GM12878 (cell line): ENCODE results near the gene SLC2A14. TPM values are rescaled to one million over a fixed set of nuclear protein-coding genes. Genes with fewer than 3 reads are reported as not detected.
"Not testable (repeated sequence)": the region's sequence is repeated elsewhere in the genome, so short reads cannot be mapped to it uniquely, and the experiment has no call there.

Experiments
- ATAC-seq: fragments of 200-7000 bp; cut with Tn5 transposase; 3 replicates; pipeline ENCODE4 v1.9.1; 2020; ENCODE audit warnings: mild to moderate bottlenecking, moderate library complexity
- BruUV-seq: library from RNA; stranded (reverse); fragments of 400-500 nt; replicated peaks from 2 replicates; lab custom pipeline; 2021; lab: Mats Ljungman, UMichigan
- CTCF ChIA-PET: fragments of 300-600 bp; sonication (Branson Sonifier 250); formaldehyde crosslinking; extraction: SDS; loops from one replicate; lab custom pipeline; 2021; ENCODE audit warnings: inconsistent platforms; lab: Yijun Ruan, JAX
- POLR2A ChIA-PET: fragments of 350-600 bp; formaldehyde crosslinking; extraction: SDS; loops from one replicate; lab custom pipeline; 2021; ENCODE audit warnings: inconsistent platforms; lab: Charles Lee
- RAD21 ChIA-PET: fragments of 300-600 bp; sonication (Branson Sonifier 250); formaldehyde crosslinking; loops from one replicate; lab custom pipeline; 2023; ENCODE audit warnings: antibody characterized with exemption; ENCODE audit not compliant: unreplicated experiment; lab: Charles Lee
- SMC1A ChIA-PET: fragments of 300-600 bp; sonication (Branson Sonifier 250); formaldehyde crosslinking; loops from one replicate; lab custom pipeline; 2023; ENCODE audit not compliant: unreplicated experiment, uncharacterized antibody; lab: Charles Lee
- DNase-seq: peaks from one replicate; pipeline ENCODE4 v3.0.0-alpha.2; 2011; ENCODE audit warnings: low read depth, low spot score
- FAIRE-seq: peaks from 3 replicates; lab custom pipeline; 2011; peaks lifted over from hg19 to GRCh38; lab: Jason Lieb, UNC
- H2AFZ ChIP-seq: 2 replicates; pipeline ENCODE4 v1.6.0; 2011; ENCODE audit warnings: low read depth, low read length, control low read depth; ENCODE audit not compliant: control insufficient read depth
- H3K27ac ChIP-seq: 2 replicates; pipeline ENCODE4 v1.5.1; 2011; ENCODE audit warnings: control low read depth; ENCODE audit not compliant: control insufficient read depth, insufficient read depth
- H3K27me3 ChIP-seq, 2 experiments: replicated peaks in 1 of 2; 2 replicates each; pipeline versions ENCODE4 v1.6.0 to v1.6.1; 2011; ENCODE audit warnings: low read length in 1 of 2; ENCODE audit not compliant: control insufficient read depth in 2 of 2, insufficient read depth in 2 of 2
- H3K36me3 ChIP-seq, 2 experiments: 2 replicates each; pipeline ENCODE4 v1.5.1; 2011; ENCODE audit warnings: low read length in 1 of 2; ENCODE audit not compliant: control insufficient read depth in 2 of 2, insufficient read depth in 2 of 2
- H3K4me1 ChIP-seq: 2 replicates; pipeline ENCODE4 v1.6.1; 2011; ENCODE audit warnings: mild to moderate bottlenecking, low read length, moderate library complexity, mixed read lengths; ENCODE audit not compliant: control insufficient read depth, insufficient read depth
- H3K4me2 ChIP-seq: 2 replicates; pipeline ENCODE4 v1.6.0; 2011; ENCODE audit warnings: control low read depth; ENCODE audit not compliant: control insufficient read depth, insufficient read depth
- H3K4me3 ChIP-seq: fragments of 200-600 bp; sonication (generic); 2 replicates; pipeline ENCODE4 v1.5.1; 2016
- H3K79me2 ChIP-seq: 2 replicates; pipeline ENCODE4 v1.6.0; 2011; ENCODE audit warnings: low read length; ENCODE audit not compliant: control insufficient read depth, insufficient read depth
- H3K9ac ChIP-seq: 2 replicates; pipeline ENCODE4 v1.8.0; 2011; ENCODE audit warnings: low read length, control low read depth, mixed read lengths; ENCODE audit not compliant: control insufficient read depth, insufficient read depth
- H3K9me3 ChIP-seq: replicated peaks from 3 replicates; pipeline ENCODE4 v1.5.1; 2011; ENCODE audit warnings: mild to moderate bottlenecking, low read length; ENCODE audit not compliant: control insufficient read depth, insufficient read depth
- H4K20me1 ChIP-seq: 2 replicates; pipeline ENCODE4 v1.6.0; 2011; ENCODE audit not compliant: control insufficient read depth, insufficient read depth
- WGBS: methylation state at CpG from one replicate; pipeline ENCODE4 v1.1.6; 2016; ENCODE audit warnings: low lambda C conversion rate; ENCODE audit not compliant: insufficient replicate concordance, insufficient coverage; ENCODE audit errors: missing lambda C conversion rate; 5-methylcytosine and 5-hydroxymethylcytosine counted together
- in situ Hi-C: fragments of 300-500 bp; cut with MboI; formaldehyde crosslinking; loops from 9 replicates; pipeline ENCODE4 v1.14.3; 2018; ENCODE audit warnings: mixed read lengths
- intact Hi-C: fragments of 100-400 bp; cut with micrococcal nuclease; formaldehyde crosslinking; loops from one replicate; pipeline ENCODE4 v1.14.2; 2022; ENCODE audit not compliant: unreplicated experiment
- polyA plus RNA-seq, 11 experiments: library from polyadenylated mRNA; depleted of rRNA in 4 of 11; unstranded in 6 of 11; stranded (reverse) in 5 of 11; fragments of >200 nt; fragmentation: Nextera tagmentation in 4 of 11; fragmentation: Illumina TruSeq in 1 of 11; extraction: Ambion mirVana in 4 of 11; extraction: Trizol in 1 of 11; gene quantifications; 1 replicate in 1 of 11; 2 replicates in 10 of 11; pipeline versions ENCODE4 v1.2.1 to v1.2.3, GENCODE V29; 2011 to 2016; ENCODE audit warnings: inconsistent platforms in 2 of 11, missing spikeins in 2 of 11, low read depth in 1 of 11
- total RNA-seq, 4 experiments: library from RNA; depleted of rRNA in 3 of 4; stranded (reverse); fragments of >200 nt in 3 of 4; fragmentation: Illumina TruSeq in 1 of 4; extraction: Trizol in 1 of 4; gene quantifications; 2 replicates each; pipeline versions ENCODE4 v1.2.1 to v1.2.3, GENCODE V29; 2013 to 2021

SLC2A14 gene
- total and polyA plus RNA-seq, 10 of the 15 experiments (the other 5 are each of a cell fraction or from before 2014, with no cell fraction given), result 0.05 to 0.69 (median 0.19) TPM; not detected in 1

DNA sequence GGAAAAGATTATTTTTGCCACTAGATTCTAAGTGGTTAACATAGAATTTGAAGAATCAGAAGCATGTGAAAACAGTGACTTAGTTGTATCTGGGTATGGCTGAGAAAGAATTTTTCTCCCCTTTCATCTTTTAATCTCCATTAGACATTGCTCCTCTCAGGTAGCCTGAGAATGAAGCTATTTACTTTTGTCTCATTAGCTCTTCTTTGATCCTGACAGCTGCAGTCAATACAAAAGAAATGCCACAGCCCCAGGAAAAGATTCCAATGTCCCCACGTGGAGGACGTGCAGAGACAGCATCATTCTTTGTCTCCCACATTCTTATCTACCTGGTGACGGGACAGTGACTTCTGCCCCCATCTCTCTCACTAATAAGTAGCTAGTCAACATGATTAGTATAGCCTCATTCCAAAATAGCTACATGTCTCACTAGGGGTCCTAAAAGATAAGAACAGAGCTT is 21.1 kb downstream of the SLC2A14 start:
- H3K4me3 ChIP-seq, FAIRE-seq, H2AFZ ChIP-seq, H3K27ac ChIP-seq, H4K20me1 ChIP-seq, H3K4me1 ChIP-seq, in situ Hi-C loops, POLR2A ChIA-PET, SMC1A ChIA-PET, intact Hi-C loops, H3K27me3 ChIP-seq, H3K9ac ChIP-seq, BruUV-seq, H3K79me2 ChIP-seq, H3K9me3 ChIP-seq, CTCF ChIA-PET, ATAC-seq, H3K4me2 ChIP-seq, H3K36me3 ChIP-seq, RAD21 ChIA-PET, DNase-seq: not testable (repeated sequence)
- 0% methylated on average over 3 of the region's 3 CpGs for WGBS

DNA sequence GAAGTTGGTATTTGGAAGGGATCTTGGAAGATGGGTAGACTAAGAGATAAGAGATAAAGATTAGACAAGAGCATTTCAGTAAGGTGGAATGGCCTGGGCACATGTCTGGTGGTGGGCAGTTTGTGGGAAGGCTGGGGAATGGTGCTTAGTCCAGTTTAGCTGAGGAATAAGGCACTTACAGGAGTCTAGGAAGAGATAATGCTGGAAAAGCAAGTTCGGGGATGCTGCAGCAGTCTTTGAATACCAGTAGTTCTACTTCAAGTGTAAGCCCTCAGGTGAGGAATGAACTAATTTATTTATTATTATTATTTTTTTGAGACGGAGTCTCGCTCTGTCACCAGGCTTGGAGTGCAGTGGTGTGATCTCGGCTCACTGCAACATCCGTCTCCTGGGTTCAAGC is 22.6 kb downstream of the SLC2A14 start:
- CTCF ChIA-PET, SMC1A ChIA-PET, intact Hi-C loops: not testable (repeated sequence)

GRCh38 chr12:7848098-7848422 is 24.7 kb downstream of the SLC2A14 start:
- H3K27ac ChIP-seq, CTCF ChIA-PET, in situ Hi-C loops, H3K4me3 ChIP-seq, H3K36me3 ChIP-seq, ATAC-seq, H3K27me3 ChIP-seq, BruUV-seq, H3K4me1 ChIP-seq, H3K9ac ChIP-seq, FAIRE-seq, H4K20me1 ChIP-seq, DNase-seq, H2AFZ ChIP-seq, SMC1A ChIA-PET, RAD21 ChIA-PET, POLR2A ChIA-PET, H3K79me2 ChIP-seq, H3K9me3 ChIP-seq, H3K4me2 ChIP-seq, intact Hi-C loops: not testable (repeated sequence)
- WGBS, result 16% methylated on average over 2 of the region's 2 CpGs

More for the DNA sequence above, 22.6 kb downstream of the SLC2A14 start:
- FAIRE-seq, H3K4me3 ChIP-seq, H3K9me3 ChIP-seq, DNase-seq, in situ Hi-C loops, H2AFZ ChIP-seq, H3K27me3 ChIP-seq, H3K36me3 ChIP-seq, H3K27ac ChIP-seq, H3K4me1 ChIP-seq, H3K9ac ChIP-seq, H3K4me2 ChIP-seq, H3K79me2 ChIP-seq, BruUV-seq, RAD21 ChIA-PET, POLR2A ChIA-PET, H4K20me1 ChIP-seq, ATAC-seq: not testable (repeated sequence)
- 88% methylated on average over 5 of the region's 5 CpGs for WGBS

DNA sequence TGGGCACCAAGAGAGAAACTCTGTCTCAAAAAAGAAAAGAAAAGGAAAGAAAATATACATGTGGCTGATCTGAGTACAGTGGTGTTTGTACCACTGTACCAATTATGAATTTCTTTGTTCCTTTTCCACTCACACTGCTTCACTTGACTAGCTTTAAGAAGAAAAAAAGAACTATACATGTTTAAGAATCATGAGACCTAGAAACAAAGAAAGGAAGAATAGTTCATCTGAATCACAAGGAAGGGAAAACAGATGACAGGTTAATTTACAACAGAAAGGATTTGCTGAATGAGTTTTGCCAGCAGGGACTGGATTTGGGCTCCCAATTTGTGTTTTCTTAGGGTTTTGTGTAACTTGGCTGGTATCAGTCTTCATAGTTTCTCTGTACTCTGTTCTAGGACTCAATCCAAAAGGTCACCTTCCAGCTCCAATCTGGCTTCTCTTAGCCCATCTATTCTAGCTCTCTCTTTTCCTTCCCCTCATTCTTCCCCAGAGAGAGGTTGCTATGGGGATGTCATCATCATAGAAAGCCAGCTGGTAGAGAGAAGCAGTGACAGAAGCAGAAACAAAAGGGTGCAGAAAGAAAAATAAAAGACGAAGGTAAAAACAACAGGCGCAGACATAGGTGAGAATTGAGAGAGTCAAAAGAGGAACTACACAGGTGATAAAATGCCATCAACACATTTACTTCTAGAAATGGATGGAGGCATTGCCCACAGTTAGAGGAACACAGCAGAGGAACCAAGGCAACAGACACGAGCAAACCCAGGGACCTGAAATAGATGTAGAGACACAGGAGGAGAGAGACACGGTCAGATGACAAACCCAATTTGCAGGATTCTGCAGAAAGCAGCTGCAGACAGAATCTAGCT is 25.3 kb downstream of the SLC2A14 start:
- H3K36me3 ChIP-seq, H2AFZ ChIP-seq, H3K4me3 ChIP-seq, POLR2A ChIA-PET, H3K9ac ChIP-seq, H3K27me3 ChIP-seq, H3K4me1 ChIP-seq, H3K79me2 ChIP-seq, BruUV-seq, intact Hi-C loops, H4K20me1 ChIP-seq, RAD21 ChIA-PET, in situ Hi-C loops, H3K27ac ChIP-seq, H3K9me3 ChIP-seq, DNase-seq, H3K4me2 ChIP-seq, SMC1A ChIA-PET: not testable (repeated sequence)
- CTCF ChIA-PET, result interaction anchor here (0.6 kb wide), 1 partner anchor 1652 kb away, joined by 3 read pairs; no protein-coding TSS in a partner anchor
- WGBS, result 3% methylated on average over 2 of the region's 4 CpGs
- peak; percentile 82 for FAIRE-seq
- ATAC-seq, result peak; percentile 83
